HepG2 (cell line): ENCODE measurements around the gene CCNQ. TPM values are rescaled to one million over a fixed set of nuclear protein-coding genes. Genes with fewer than 3 reads are reported as not detected.

ENCODE experiments used
- CAMTA2 ChIP-seq: sonication (generic); formaldehyde crosslinking; IDR thresholded peaks from 2 replicates; pipeline ENCODE4 v1.4.0; 2020; ENCODE audit warnings: mild to moderate bottlenecking, missing genetic modification reagents, borderline replicate concordance
- CTCF ChIP-seq: sonication (generic); formaldehyde crosslinking; IDR thresholded peaks from 2 replicates; pipeline ENCODE4 v1.5.0; 2020; ENCODE audit warnings: mild to moderate bottlenecking, missing genetic modification reagents, moderate library complexity
- FOXJ3 ChIP-seq: sonication (generic); formaldehyde crosslinking; IDR thresholded peaks from 2 replicates; pipeline ENCODE4 v1.4.0; 2020; ENCODE audit warnings: missing genetic modification reagents, mild to moderate bottlenecking, borderline replicate concordance
- FOXP4 ChIP-seq: sonication (generic); formaldehyde crosslinking; IDR thresholded peaks from 2 replicates; pipeline ENCODE4 v1.4.0; 2020; ENCODE audit warnings: missing genetic modification reagents
- HMG20A ChIP-seq: IDR thresholded peaks from 2 replicates; pipeline ENCODE4 v1.6.1; 2016; ENCODE audit warnings: borderline replicate concordance
- NFATC3 ChIP-seq: sonication (generic); formaldehyde crosslinking; IDR thresholded peaks from 2 replicates; pipeline ENCODE4 v1.5.1; 2020; ENCODE audit warnings: mild to moderate bottlenecking, missing genetic modification reagents
- RBM39 ChIP-seq: fragments of 200-400 bp; formaldehyde crosslinking; IDR thresholded peaks from one replicate; pipeline ENCODE4 v1.6.1; 2018; ENCODE audit warnings: antibody characterized with exemption, mild to moderate bottlenecking, low read depth, low read length; ENCODE audit not compliant: poor library complexity, severe bottlenecking
- SMAD1 ChIP-seq: sonication (generic); formaldehyde crosslinking; IDR thresholded peaks from 2 replicates; pipeline ENCODE4 v1.4.0; 2020; ENCODE audit warnings: missing genetic modification reagents, low read depth, mild to moderate bottlenecking, borderline replicate concordance
- ZFY ChIP-seq: sonication (generic); formaldehyde crosslinking; IDR thresholded peaks from 2 replicates; pipeline ENCODE4 v1.4.0; 2020; ENCODE audit warnings: missing genetic modification reagents
- ZHX1 ChIP-seq: sonication (generic); formaldehyde crosslinking; IDR thresholded peaks from 2 replicates; pipeline ENCODE4 v1.8.1; 2022; ENCODE audit warnings: low read depth, mild to moderate bottlenecking, missing genetic modification reagents
- ZHX2 ChIP-seq, 2 experiments: sonication (generic) in 1 of 2; formaldehyde crosslinking in 1 of 2; IDR thresholded peaks; 2 replicates each; pipeline versions ENCODE4 v1.6.1 to v1.9.0; 2014 to 2022; ENCODE audit warnings: antibody characterized with exemption in 1 of 2, borderline replicate concordance in 1 of 2, inconsistent platforms in 1 of 2, low read depth in 1 of 2, missing genetic modification reagents in 1 of 2
- ZNF33B ChIP-seq: sonication (generic); formaldehyde crosslinking; IDR thresholded peaks from 2 replicates; pipeline ENCODE4 v1.5.1; 2020; ENCODE audit warnings: mild to moderate bottlenecking, missing genetic modification reagents
- ZNF432 ChIP-seq: sonication (generic); formaldehyde crosslinking; IDR thresholded peaks from 2 replicates; pipeline ENCODE4 v1.5.0; 2020; ENCODE audit warnings: missing genetic modification reagents, mild to moderate bottlenecking, borderline replicate concordance
- ZNF546 ChIP-seq: sonication (generic); formaldehyde crosslinking; conservative IDR thresholded peaks from 2 replicates; pipeline ENCODE4 v1.8.1; 2023; ENCODE audit warnings: mild to moderate bottlenecking, missing genetic modification reagents
- ZNF607 ChIP-seq: sonication (generic); formaldehyde crosslinking; IDR thresholded peaks from 2 replicates; pipeline ENCODE4 v1.5.1; 2020; ENCODE audit warnings: missing genetic modification reagents, mild to moderate bottlenecking, borderline replicate concordance
- ZSCAN31 ChIP-seq: sonication (generic); formaldehyde crosslinking; IDR thresholded peaks from 2 replicates; pipeline ENCODE4 v1.5.0; 2020; ENCODE audit warnings: low read depth, mild to moderate bottlenecking, missing genetic modification reagents
- polyA plus RNA-seq, 8 experiments: library from polyadenylated mRNA; depleted of rRNA in 3 of 8; stranded (reverse) in 7 of 8; unstranded in 1 of 8; fragments of >200 nt; fragmentation: Illumina TruSeq in 4 of 8; extraction: Trizol in 4 of 8; gene quantifications; 2 replicates each; pipeline versions ENCODE4 v1.2.1 to v1.2.3, GENCODE V29; 2011 to 2016; ENCODE audit warnings: low read depth in 4 of 8, missing spikeins in 1 of 8, mixed read lengths in 1 of 8; ENCODE audit not compliant: insufficient read depth in 1 of 8
- total RNA-seq, 5 experiments: library from RNA; depleted of rRNA; stranded (reverse); fragments of >200 nt; fragmentation: Illumina TruSeq; extraction: Trizol; gene quantifications; 2 replicates each; pipeline ENCODE4 v1.2.3, GENCODE V29; 2016; ENCODE audit warnings: low read depth in 1 of 5

CCNQ gene
- total and polyA plus RNA-seq, 2 of the 13 experiments (the other 11 are each of a cell fraction or from before 2014, with no cell fraction given): 15.0 to 25.5 TPM

- TF ChIP-seq ZHX2 (IDR thresholded peaks at IDR 0.05; ENCODE audit: low read depth) (0 out of 2 replicates have a peak, but pooled peaks have one; percentile 27), ZHX2 (CRISPR knock-in tag; IDR thresholded peaks at IDR 0.05; ENCODE audit: borderline replicate concordance) (no peak), ZHX1 (CRISPR knock-in tag) (peak; percentile 74; the same call in 1 of the 2 replicates), CAMTA2 (CRISPR knock-in tag) (no peak), FOXJ3 (no peak), NFATC3 (no peak), ZNF432 (CRISPR knock-in tag) (no peak), RBM39 (peak; percentile 81), ZNF607 (0 out of 2 replicates have a peak, but pooled peaks have one; percentile 57), ZSCAN31 (CRISPR knock-in tag) (no peak), ZNF33B (no peak), FOXP4 (peak; percentile 74), ZFY (CRISPR knock-in tag) (peak; percentile 89), CTCF (CRISPR knock-in tag) (peak; percentile 39), ZNF546 (no peak), SMAD1 (no peak), HMG20A (CRISPR knock-in tag) (peak; percentile 69)
These were observed 28.8 kb upstream of the CCNQ start (continued) for GRCh38 chrX:153627675-153628111.
